AG08395 (cell line): ENCODE results near the gene KRTAP5-1.

ENCODE experiments used
- DNase-seq: peaks from one replicate; pipeline ENCODE4 v3.0.0; 2012; ENCODE audit warnings: mixed read lengths, low spot score

Gene KRTAP5-1

GRCh38 chr11:1559111-1559951, 25.8 kb downstream of the KRTAP5-1 start:
- DNase-seq, result peak; percentile 91

DNA sequence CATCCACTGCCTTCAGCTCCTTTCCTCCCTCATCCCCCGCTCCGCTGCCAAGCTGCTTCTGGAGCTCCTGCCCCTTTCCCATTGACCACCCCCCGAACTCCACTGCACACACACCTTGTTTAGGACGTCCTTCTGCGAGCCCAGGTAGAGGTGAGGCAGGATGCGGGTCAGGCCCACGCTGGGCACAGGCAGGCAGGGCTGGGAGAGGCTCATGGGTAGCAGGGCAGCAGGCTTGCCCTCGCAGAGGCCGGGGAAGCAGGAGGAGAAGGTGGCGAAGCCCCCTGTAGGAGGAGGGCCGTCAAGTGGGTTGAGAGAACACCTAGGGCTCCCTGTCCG, 26.3 kb downstream of the KRTAP5-1 start:
- no peak for DNase-seq

GRCh38 chr11:1557904-1558774, 26.9 kb downstream of the KRTAP5-1 start:
- peak; percentile 93 for DNase-seq

DNA sequence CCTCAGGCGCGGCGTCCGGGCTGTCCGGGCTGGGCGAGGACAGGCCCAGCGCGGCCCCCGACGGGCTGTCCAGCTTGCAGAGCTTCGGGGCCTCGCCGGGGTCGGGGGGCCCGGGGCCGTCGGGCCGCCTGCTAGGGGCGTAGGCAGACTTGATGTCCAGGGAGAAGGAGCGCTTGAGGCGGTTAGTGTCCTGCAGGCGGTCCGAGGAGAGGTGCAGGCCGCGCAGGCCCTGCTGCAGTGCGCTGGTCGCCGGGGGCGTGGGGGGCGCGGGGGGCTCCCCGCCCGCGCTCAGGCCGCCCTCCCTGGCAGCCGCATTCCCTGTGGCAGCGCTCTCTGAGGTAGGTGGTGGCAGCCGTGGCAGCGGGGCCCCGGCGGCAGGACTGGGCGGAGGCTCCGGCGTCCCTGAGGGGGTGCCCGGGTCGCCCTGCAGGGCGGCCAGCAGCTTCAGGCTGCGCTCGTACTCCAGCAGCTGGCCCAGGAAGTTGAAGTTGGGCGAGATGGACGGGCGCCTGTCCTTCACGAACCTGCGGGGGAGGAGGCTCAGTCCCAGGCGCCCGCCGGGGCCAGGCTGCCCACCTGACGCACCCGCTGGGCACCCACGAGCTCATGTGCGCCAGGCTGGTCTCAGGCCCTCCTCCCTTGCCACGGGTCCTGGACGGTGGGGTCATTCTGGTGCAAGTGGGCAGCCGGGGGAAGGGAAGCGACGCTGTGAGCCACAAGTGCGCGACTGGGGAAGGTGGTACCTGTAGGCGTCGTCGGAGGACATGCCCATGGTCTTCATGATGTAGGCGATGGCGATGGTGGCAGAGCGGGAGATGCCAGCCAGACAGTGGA, 27.8 kb downstream of the KRTAP5-1 start:
- DNase-seq, result no peak

DNA sequence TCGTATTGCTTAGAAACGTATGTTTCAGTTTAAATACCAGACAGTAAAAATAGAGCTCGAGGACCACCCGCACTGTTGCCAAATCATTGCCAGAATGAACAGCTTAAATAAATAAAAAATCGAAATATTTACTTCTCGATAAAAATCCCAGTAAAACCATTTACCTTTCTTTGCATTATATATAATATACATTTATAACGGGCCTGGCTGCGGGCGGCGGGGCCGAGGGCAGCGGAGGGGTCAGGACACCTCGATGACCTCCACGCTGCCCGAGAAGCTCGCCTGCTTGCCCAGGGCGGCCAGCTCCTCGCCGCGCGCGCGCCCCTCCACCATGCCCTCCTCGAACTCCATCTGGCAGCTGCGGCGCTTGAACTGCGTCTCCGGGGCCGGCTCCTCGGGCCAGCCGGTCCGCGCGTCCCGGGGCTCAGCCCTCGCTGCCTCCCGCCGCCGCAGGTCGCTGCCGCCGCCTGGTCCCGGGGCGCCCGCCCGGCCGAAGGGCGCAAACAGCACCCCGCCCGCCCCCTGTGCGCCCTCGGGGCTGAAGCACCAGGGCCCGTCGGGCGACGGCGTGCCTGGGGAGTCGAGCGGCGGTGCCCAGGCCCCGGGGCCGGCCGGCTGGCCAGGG, 28.7 kb downstream of the KRTAP5-1 start:
- DNase-seq, result no peak

DNA sequence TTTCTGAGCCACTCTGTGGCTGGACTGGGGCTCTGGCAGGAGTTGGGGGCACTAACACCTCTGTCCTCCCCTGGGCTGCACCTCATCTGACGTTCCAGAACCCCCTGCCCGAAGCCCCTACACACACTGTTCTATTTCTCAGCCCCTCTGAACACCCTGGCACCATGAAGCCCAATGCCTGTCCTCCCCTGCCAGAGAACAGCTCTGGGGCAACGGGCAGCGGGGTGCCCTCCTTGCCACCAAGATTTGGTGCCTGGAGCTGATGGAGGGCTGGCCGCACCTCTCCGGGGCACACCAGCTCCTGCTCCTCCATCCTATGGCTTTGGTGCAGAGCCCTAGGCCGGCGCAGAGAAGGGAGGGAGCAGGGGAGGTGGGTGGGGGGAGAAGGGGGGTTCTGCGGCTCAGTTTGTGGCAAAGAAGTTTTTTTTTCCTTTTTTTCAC, 29.4 kb downstream of the KRTAP5-1 start:
- no peak for DNase-seq

GRCh38 chr11:1554981-1555712, 29.9 kb downstream of the KRTAP5-1 start:
- DNase-seq, result no peak

- DNase-seq, result no peak
Observed at GRCh38 chr11:1553808-1554594, 31.1 kb downstream of the KRTAP5-1 start.

GRCh38 chr11:1549338-1550330, 35.4 kb downstream of the KRTAP5-1 start:
- DNase-seq, result no peak

DNA sequence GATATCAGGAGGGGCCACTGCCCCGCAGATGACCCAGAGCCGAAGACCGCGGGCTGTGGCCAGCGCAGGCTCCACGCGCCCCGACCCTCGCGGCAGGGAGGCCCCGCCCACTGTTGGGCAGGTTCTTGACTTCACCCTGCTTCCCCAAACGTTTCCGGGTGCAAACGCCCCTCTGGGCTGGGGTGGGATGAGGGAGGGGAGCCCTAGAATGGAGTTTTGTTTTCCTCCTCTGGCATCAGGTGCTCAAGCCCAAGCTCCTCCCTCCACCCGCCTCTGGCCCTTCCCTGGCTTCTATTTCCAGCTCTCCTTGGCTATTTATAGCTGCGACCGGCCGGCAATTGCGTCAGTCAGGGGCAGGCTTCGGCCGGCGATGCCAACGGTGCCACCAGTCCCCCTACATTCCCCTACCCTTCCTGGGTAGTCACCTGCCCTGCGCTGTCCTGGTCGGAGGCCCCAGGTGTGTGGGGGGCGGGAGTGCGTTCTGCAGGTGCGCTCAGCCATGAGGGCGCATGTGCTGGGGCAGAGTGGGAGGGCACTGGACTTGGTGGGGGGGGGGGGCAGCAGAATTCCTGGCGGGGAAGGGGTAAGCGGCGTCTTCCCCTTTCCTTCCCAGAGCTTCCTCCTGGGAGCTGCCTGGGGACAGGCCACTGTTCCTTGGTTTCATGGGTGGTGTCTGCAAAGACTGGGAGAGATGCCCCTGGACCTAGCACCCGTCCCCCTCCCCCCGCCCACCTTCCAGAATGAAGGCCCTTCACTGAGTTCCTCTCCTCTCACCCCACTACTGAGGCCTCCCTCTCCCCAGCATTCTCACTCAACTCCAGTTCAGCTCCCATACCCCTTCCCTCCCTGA, 36.6 kb downstream of the KRTAP5-1 start:
- peak; percentile 76 for DNase-seq

DNA sequence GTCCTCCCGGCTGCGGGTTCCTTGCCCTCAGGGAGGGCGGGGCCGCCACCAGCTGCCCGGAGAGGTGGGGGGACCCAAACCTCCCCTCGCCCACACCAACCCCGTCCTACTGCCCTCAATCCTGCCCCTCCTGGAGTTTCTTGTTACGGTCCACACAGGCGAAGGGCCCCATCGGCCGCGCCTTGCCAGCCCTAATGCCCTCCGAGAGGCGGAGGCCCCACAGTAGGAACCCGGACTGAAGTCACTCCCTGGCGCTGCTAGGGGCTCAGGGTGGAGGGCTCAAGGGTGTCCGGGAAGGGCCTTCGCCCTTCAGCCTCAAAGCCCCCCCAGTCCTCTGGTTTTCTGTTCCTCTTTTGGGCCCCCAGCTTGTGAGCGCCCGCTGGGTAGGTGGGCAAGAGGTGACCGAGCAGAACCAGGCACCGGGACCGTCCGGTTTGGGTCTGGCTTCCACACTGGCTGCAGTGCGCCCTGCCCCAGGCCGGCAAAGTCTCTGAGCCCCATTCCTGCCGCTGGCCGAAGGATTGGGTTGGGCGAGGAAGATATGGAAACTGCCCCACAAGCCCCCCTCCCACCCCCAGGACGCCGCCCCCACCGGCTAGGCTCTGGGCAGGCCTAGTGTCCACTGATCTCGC, 37.5 kb downstream of the KRTAP5-1 start:
- no peak for DNase-seq

DNA sequence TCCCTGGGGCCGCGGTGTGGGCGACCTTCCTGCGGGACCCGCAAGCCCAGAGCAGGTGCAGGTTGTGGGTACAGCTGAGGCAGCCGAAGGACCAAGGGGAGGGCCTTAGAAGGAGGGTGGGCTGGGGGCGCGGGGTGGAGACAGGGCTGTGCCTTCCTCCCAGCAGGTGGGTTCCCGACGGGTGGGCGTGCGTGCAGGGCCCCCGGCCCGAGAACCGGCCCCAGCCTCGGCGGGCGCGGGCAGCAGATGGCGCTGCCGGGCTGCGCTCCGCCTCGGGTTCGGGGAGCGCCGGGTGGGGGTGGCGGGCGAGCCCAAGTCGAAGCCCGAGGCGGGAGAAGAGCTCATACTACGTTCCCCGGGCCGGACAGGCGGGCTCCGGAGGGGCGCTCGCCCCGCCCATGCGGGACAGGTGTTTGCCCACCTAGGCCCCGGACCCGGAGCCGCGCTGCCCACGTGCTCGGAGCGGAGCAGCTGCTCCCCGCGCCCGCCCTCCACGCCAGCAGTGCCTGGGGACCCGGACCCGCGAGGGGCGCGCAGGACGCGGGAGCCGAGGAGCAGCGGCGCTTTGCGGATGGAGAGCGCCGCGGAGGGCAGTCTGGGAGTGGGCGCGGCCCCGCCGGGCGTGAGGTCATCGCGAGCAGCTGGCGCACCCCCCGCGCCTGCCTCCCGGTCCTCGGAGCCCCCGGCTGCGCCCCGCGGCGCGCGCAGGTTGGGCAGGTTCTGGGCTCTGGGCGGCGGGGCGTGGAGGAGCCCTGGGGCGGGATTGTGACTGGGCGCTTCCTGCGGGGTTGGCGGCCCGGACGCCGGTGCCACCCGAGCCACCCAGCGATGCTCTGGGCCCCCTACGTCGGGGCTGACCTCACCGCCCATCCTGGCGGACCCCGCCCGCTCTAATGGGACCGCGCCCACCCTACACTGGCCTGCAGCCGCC, 38.3 kb downstream of the KRTAP5-1 start:
- DNase-seq, result peak; percentile 74

GRCh38 chr11:1546077-1546535, 39.0 kb downstream of the KRTAP5-1 start:
- no peak for DNase-seq

- no peak for DNase-seq
Observed at GRCh38 chr11:1545432-1545831, 39.7 kb downstream of the KRTAP5-1 start.

GRCh38 chr11:1544536-1544935, 40.5 kb downstream of the KRTAP5-1 start:
- DNase-seq, result no peak

- no peak for DNase-seq
Observed at GRCh38 chr11:1543606-1544263, 41.3 kb downstream of the KRTAP5-1 start.
